ENCODE data around the gene EMP1.

Gene EMP1

DNA sequence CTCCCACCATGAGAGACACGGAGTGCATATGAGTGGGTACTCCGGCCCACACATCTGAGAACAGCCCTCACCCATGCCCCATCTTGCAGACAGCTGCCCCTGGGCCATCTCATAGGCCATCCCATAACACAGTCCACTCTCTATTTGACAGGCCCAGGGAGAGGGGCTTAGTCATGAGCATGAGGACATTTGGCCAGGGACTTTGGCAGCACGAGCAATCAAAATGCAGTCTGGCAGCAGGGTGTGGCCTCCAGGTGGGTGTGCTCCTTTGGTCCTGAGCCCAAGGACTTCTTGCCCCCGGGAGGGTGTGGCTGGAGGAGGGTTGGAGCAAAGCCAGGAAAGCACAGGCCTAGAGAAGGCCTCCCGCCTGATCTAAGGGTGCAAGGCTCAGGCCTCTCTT, 25.6 kb downstream of the EMP1 start:
- Histone ChIP-seq H3K79me2 (ENCODE audit: insufficient read depth, low read length) (no peaks in the 10 kb centered on the region), H3K4me1 (ENCODE audit: insufficient read depth, low read length, severe bottlenecking) (no peaks in the 10 kb centered on the region), H3F3A (ENCODE audit: insufficient read depth, low read length) (no peaks in the 10 kb centered on the region), H3K36me3 (ENCODE audit: insufficient read depth, low read length) (no peaks in the 10 kb centered on the region), H3K9me2 (ENCODE audit: low read depth, low read length) (no peaks in the 10 kb centered on the region), H3K27me3 (ENCODE audit: insufficient read depth, low read length) (no peaks in the 10 kb centered on the region; the same call in 1 of the 2 replicates), H3K27ac (ENCODE audit: low read depth, low read length, poor library complexity, severe bottlenecking) (no peak overlapping the region), H2AFZ (ENCODE audit: low read length) (no peak overlapping the region), H3K4me2 (ENCODE audit: low read length) (no peak overlapping the region), H3K4me3 (ENCODE audit: low read depth, low read length, poor library complexity, severe bottlenecking) (no peak overlapping the region), H4K20me1 (ENCODE audit: insufficient read depth, low read length) (no peaks in the 10 kb centered on the region), H3K9ac (ENCODE audit: low read length) (no peak overlapping the region), H3K9me3 (ENCODE audit: low read length) (no peaks in the 10 kb centered on the region)
- TF ChIP-seq EZH2 (IDR thresholded peaks at IDR 0.05; ENCODE audit: borderline replicate concordance, low read length) (no peak), CTCF (IDR thresholded peaks at IDR 0.05; ENCODE audit: low read length) (no peak)

DNA sequence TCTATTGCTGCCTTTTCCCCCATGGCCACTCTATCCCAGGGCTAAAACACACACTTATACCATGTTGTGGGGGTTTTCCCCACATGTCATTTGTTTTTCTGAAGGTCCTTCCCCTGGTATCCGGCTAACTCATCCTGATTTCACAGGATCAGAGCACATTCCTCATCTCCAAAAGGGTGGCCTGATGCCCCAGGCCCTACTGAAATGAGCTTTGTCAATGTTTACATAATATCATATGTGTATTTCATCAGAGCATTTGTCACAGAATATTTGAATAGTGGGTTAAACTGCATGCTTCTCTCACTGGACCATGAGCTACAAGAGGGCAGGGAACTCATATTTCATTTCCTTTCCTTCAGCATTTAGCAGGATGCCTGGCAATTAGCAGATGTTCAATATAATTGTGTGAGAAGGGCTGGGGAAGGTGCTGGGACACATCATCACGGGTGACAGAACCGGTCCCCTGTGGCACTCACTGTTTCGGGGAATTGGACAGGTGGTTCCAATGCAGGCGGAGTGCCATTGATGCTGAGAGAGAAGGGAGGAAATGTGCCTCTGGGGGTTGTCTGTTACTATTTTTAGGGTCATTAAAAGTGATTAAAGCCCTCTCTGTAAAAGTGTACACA, 26.8 kb downstream of the EMP1 start:
- no peak overlapping the region for H3K27ac ChIP-seq (ENCODE audit: low read depth, low read length, poor library complexity, severe bottlenecking)
- H3K9me3 ChIP-seq (ENCODE audit: low read length): no peaks in the 10 kb centered on the region
- no peaks in the 10 kb centered on the region; the same call in 1 of the 2 replicates for H3K27me3 ChIP-seq (ENCODE audit: insufficient read depth, low read length)
- no peaks in the 10 kb centered on the region for H3K79me2 ChIP-seq (ENCODE audit: insufficient read depth, low read length)
- H4K20me1 ChIP-seq (ENCODE audit: insufficient read depth, low read length): no peaks in the 10 kb centered on the region
- no peak overlapping the region for H3K4me2 ChIP-seq (ENCODE audit: low read length)
- TF ChIP-seq EZH2 (IDR thresholded peaks at IDR 0.05; ENCODE audit: borderline replicate concordance, low read length) (no peak), CTCF (IDR thresholded peaks at IDR 0.05; ENCODE audit: low read length) (no peak)
- no peak overlapping the region for H2AFZ ChIP-seq (ENCODE audit: low read length)
- H3K9ac ChIP-seq (ENCODE audit: low read length): no peak overlapping the region
- H3F3A ChIP-seq (ENCODE audit: insufficient read depth, low read length): no peaks in the 10 kb centered on the region
- H3K36me3 ChIP-seq (ENCODE audit: insufficient read depth, low read length): no peaks in the 10 kb centered on the region
- H3K4me1 ChIP-seq (ENCODE audit: insufficient read depth, low read length, severe bottlenecking): no peaks in the 10 kb centered on the region
- no peak overlapping the region for H3K4me3 ChIP-seq (ENCODE audit: low read depth, low read length, poor library complexity, severe bottlenecking)
- no peaks in the 10 kb centered on the region for H3K9me2 ChIP-seq (ENCODE audit: low read depth, low read length)

GRCh38 chr12:13223941-13224340, 27.4 kb downstream of the EMP1 start:
- Histone ChIP-seq H3K27me3 (ENCODE audit: insufficient read depth, low read length) (no peaks in the 10 kb centered on the region; the same call in 1 of the 2 replicates), H3K36me3 (ENCODE audit: insufficient read depth, low read length) (no peaks in the 10 kb centered on the region), H3K79me2 (ENCODE audit: insufficient read depth, low read length) (no peaks in the 10 kb centered on the region), H3K4me1 (ENCODE audit: insufficient read depth, low read length, severe bottlenecking) (no peaks in the 10 kb centered on the region), H3F3A (ENCODE audit: insufficient read depth, low read length) (no peaks in the 10 kb centered on the region), H4K20me1 (ENCODE audit: insufficient read depth, low read length) (no peaks in the 10 kb centered on the region), H3K9me2 (ENCODE audit: low read depth, low read length) (no peaks in the 10 kb centered on the region), H3K9me3 (ENCODE audit: low read length) (no peaks in the 10 kb centered on the region), H2AFZ (ENCODE audit: low read length) (no peak overlapping the region), H3K27ac (ENCODE audit: low read depth, low read length, poor library complexity, severe bottlenecking) (no peak overlapping the region), H3K4me2 (ENCODE audit: low read length) (no peak overlapping the region), H3K4me3 (ENCODE audit: low read depth, low read length, poor library complexity, severe bottlenecking) (no peak overlapping the region), H3K9ac (ENCODE audit: low read length) (no peak overlapping the region)
- TF ChIP-seq EZH2 (IDR thresholded peaks at IDR 0.05; ENCODE audit: borderline replicate concordance, low read length) (no peak), CTCF (IDR thresholded peaks at IDR 0.05; ENCODE audit: low read length) (no peak)
